NCI-H1417 treated with DMSO at 0.1 percent for 48 hours (cell line): ENCODE data around the gene KRT25.
A peak's percentile ranks its signal among the peaks of the same experiment; 100 is the strongest.

Source experiments
- DNase-seq: peaks from one replicate; lab custom pipeline; 2025; lab: John Stamatoyannopoulos, UW

KRT25 gene

GRCh38 chr17:40755231-40755630 lies at the start of gene KRT25:
Gene KRT25 (minus strand): TSS chr17:40755331. CDS start chr17:40755271, 60 bp downstream.
- DNase-seq, result no peak

GRCh38 chr17:40803617-40804082 lies 48.5 kb upstream of the KRT25 start:
- DNase-seq, result peak; percentile 32

GRCh38 chr17:40801157-40801556 lies 46.0 kb upstream of the KRT25 start:
- no peak for DNase-seq

- no peak for DNase-seq
Observed at GRCh38 chr17:40800381-40800780, 45.2 kb upstream of the KRT25 start.

GRCh38 chr17:40799859-40800258 lies 44.7 kb upstream of the KRT25 start, which contains the start of gene KRT28:
Gene KRT28 (minus strand): TSS chr17:40799959. CDS start chr17:40799893, 66 bp downstream.
- DNase-seq, result no peak

GRCh38 chr17:40796846-40797245 lies 41.7 kb upstream of the KRT25 start:
- no peak for DNase-seq

GRCh38 chr17:40795019-40795667 lies 40.0 kb upstream of the KRT25 start:
- no peak for DNase-seq

GRCh38 chr17:40794466-40794865 lies 39.3 kb upstream of the KRT25 start:
- no peak for DNase-seq

- no peak for DNase-seq
Observed at GRCh38 chr17:40793832-40794231, 38.7 kb upstream of the KRT25 start.

- no peak for DNase-seq
Observed at GRCh38 chr17:40791787-40792436, 36.8 kb upstream of the KRT25 start.

- DNase-seq, result no peak
Observed at GRCh38 chr17:40791111-40791510, 36.0 kb upstream of the KRT25 start.

GRCh38 chr17:40782450-40782849 lies 27.3 kb upstream of the KRT25 start, which contains the start of gene KRT27:
Gene KRT27 (minus strand): TSS chr17:40782550. CDS start chr17:40782493, 57 bp downstream.
- DNase-seq, result no peak

- DNase-seq, result no peak
Observed at GRCh38 chr17:40779181-40779909, 24.2 kb upstream of the KRT25 start.

- DNase-seq, result no peak
Observed at GRCh38 chr17:40778461-40778860, 23.3 kb upstream of the KRT25 start.

GRCh38 chr17:40777971-40778370 lies 22.8 kb upstream of the KRT25 start:
- DNase-seq, result no peak

- DNase-seq, result no peak
Observed at GRCh38 chr17:40777459-40777858, 22.3 kb upstream of the KRT25 start.

- DNase-seq, result no peak
Observed at GRCh38 chr17:40775945-40776344, 20.8 kb upstream of the KRT25 start.

- DNase-seq, result no peak
Observed at GRCh38 chr17:40772101-40772500, 17.0 kb upstream of the KRT25 start, which contains the start of gene KRT26. Gene KRT26 (minus strand): TSS chr17:40772201. CDS start chr17:40772113, 88 bp downstream.

GRCh38 chr17:40765657-40766056 lies 10.5 kb upstream of the KRT25 start:
- DNase-seq, result no peak

GRCh38 chr17:40763752-40764151 lies 8.6 kb upstream of the KRT25 start:
- DNase-seq, result no peak

- no peak for DNase-seq
Observed at GRCh38 chr17:40760105-40761016, 5.2 kb upstream of the KRT25 start.

GRCh38 chr17:40753804-40754203 lies 1.3 kb downstream of the KRT25 start:
- no peak for DNase-seq
